ENCODE results near the gene MAT2B. TPM values are rescaled to one million over a fixed set of nuclear protein-coding genes. Genes with fewer than 3 reads are reported as not detected.
A peak's percentile ranks its signal among the peaks of the same experiment; 100 is the strongest.

MAT2B gene
- total and polyA plus RNA-seq, 2 donors (not counting 1 experiment from before 2014, with no cell fraction given): 33.9 to 123 TPM

DNA sequence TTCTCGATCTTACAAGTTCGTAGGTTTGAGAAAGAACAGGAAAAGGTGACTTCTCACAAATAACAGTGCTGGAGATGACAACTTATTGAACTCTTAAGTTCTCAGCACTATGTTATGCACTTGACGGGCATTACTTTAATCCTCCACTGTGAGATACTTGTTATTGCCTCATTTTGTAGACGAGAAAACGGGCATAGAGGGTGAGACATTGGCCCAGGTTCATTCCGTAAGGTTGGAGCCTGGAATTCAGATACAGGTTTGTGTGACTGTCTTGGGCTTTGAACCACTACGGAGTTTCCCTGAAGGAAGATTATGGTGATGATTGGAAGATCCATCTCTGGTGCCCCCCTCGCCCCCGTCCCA, 657 bp downstream of the MAT2B start:
- peak overlapping the region; percentile 88 for H3K9ac ChIP-seq (ENCODE audit: low read length)
- H3K27ac Mint-ChIP-seq: peak overlapping the region; percentile 98
- no peaks in the 10 kb centered on the region for H3K27me3 Mint-ChIP-seq
- H3K4me2 ChIP-seq (replicated peaks; ENCODE audit: low read depth, low read length, poor library complexity, severe bottlenecking): peak overlapping the region; percentile 80
- no peaks in the 10 kb centered on the region for H3K9me3 Mint-ChIP-seq (ENCODE audit: insufficient read depth)
- DNase-seq (no peak), ATAC-seq (ENCODE audit: low read depth) (no peak)
- ChIA-PET POLR2A (interaction anchor here (1.1 to 4.0 kb wide), 2 partner anchors 33 to 46 kb away, joined by 3 to 40 read pairs; partner anchors contain the start of genes HMMR and NUDCD2), CTCF (interaction anchor here (0.6 to 4.0 kb wide), 7 partner anchors 12 to 998 kb away, joined by 3 to 37 read pairs (median 5); partner anchors contain the start of genes HMMR and NUDCD2)
- H3K4me1 ChIP-seq (ENCODE audit: control insufficient read depth in 2 of 2, insufficient read depth in 2 of 2, low read length in 2 of 2): peaks cover 47 to 63% of the 10 kb centered on the region in 2 donors
- no peaks in the 10 kb centered on the region for H4K20me1 ChIP-seq (ENCODE audit: control insufficient read depth, insufficient read depth, low read length, poor library complexity, severe bottlenecking)
- H3K27ac ChIP-seq (ENCODE audit: low read length in 2 of 2): peak overlapping the region; percentile 93 to 95
- peaks cover 66% of the 10 kb centered on the region for H3K4me1 Mint-ChIP-seq
- H3K79me2 ChIP-seq (ENCODE audit: control insufficient read depth, insufficient read depth, low read length): peaks cover 59% of the 10 kb centered on the region
- H3K4me3 ChIP-seq (ENCODE audit: control extremely low read depth in 1 of 5, extremely low read depth in 1 of 5, insufficient read depth in 1 of 5, low read depth in 2 of 5, low read length in 4 of 5): peak overlapping the region; percentile 61 to 99 (median 83)
- WGBS (ENCODE audit: insufficient coverage): 0% methylated on average over 3 of the region's 9 CpGs
- H2AFZ ChIP-seq (ENCODE audit: insufficient read depth, low read depth, low read length, poor library complexity, severe bottlenecking): peak overlapping the region; percentile 77
- no peaks in the 10 kb centered on the region for H3K27me3 ChIP-seq (replicated peaks in 1 of 4; ENCODE audit: control extremely low read depth in 1 of 4, control insufficient read depth in 3 of 4, insufficient read depth in 4 of 4, low read length in 3 of 4)
- intact Hi-C loops (cut with micrococcal nuclease): no loop called here
- peak overlapping the region; percentile 98 for H3K4me3 Mint-ChIP-seq
- peaks cover 0 to 4% of the 10 kb centered on the region in 2 experiments for H3K36me3 ChIP-seq (replicated peaks in 1 of 2; ENCODE audit: control extremely low read depth in 1 of 2, control insufficient read depth in 1 of 2, extremely low read depth in 1 of 2, insufficient read depth in 2 of 2, low read length in 1 of 2)
- no peaks in the 10 kb centered on the region for H3K9me3 ChIP-seq (ENCODE audit: control extremely low read depth in 1 of 3, control insufficient read depth in 2 of 3, insufficient read depth in 1 of 3, low read length in 2 of 3)
- no peak for TF ChIP-seq EZH2 (IDR thresholded peaks at IDR 0.05; ENCODE audit: borderline replicate concordance, insufficient read depth, low read depth, low read length, poor library complexity, severe bottlenecking)
- TF ChIP-seq, protein P1, sequence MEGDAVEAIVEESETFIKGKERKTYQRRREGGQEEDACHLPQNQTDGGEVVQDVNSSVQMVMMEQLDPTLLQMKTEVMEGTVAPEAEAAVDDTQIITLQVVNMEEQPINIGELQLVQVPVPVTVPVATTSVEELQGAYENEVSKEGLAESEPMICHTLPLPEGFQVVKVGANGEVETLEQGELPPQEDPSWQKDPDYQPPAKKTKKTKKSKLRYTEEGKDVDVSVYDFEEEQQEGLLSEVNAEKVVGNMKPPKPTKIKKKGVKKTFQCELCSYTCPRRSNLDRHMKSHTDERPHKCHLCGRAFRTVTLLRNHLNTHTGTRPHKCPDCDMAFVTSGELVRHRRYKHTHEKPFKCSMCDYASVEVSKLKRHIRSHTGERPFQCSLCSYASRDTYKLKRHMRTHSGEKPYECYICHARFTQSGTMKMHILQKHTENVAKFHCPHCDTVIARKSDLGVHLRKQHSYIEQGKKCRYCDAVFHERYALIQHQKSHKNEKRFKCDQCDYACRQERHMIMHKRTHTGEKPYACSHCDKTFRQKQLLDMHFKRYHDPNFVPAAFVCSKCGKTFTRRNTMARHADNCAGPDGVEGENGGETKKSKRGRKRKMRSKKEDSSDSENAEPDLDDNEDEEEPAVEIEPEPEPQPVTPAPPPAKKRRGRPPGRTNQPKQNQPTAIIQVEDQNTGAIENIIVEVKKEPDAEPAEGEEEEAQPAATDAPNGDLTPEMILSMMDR (IDR thresholded peaks at IDR 0.05): no peak

DNA sequence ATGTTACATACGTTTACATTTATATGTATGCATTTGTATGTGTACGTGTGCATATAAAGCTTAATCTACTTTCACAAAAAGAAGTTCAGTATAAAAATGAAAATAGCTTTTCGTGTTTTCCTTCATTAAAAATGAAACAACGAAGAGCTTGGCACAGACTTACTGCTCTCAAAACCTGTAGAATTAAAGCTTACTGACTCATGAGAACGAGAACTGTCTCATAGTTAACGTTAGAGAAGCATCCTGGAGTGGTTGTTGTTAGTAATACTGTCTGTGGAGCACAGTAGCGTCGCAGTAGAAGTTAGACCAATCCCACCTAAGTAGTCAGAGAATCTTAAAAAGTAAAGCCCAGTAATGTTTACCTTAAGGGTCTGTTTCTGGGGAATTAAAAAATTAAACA, 1.3 kb downstream of the MAT2B start:
- ChIA-PET POLR2A (interaction anchor here (4.0 kb wide), 1 partner anchor 47 kb away, joined by 40 read pairs; the partner anchor contains the start of genes HMMR and NUDCD2), CTCF (interaction anchor here (1.4 to 2.1 kb wide), 3 partner anchors 34 to 47 kb away, joined by 4 to 6 read pairs (median 5); partner anchors contain the start of genes HMMR and NUDCD2)
- H2AFZ ChIP-seq (ENCODE audit: insufficient read depth, low read depth, low read length, poor library complexity, severe bottlenecking): peak overlapping the region; percentile 77
- peak overlapping the region; percentile 61 to 99 (median 83) for H3K4me3 ChIP-seq (ENCODE audit: control extremely low read depth in 1 of 5, extremely low read depth in 1 of 5, insufficient read depth in 1 of 5, low read depth in 2 of 5, low read length in 4 of 5)
- intact Hi-C loops (cut with micrococcal nuclease): no loop called here
- peak overlapping the region; percentile 80 for H3K4me2 ChIP-seq (replicated peaks; ENCODE audit: low read depth, low read length, poor library complexity, severe bottlenecking)
- no peaks in the 10 kb centered on the region for H3K9me3 Mint-ChIP-seq (ENCODE audit: insufficient read depth)
- no peak for ATAC-seq (ENCODE audit: low read depth)
- H3K27me3 ChIP-seq (replicated peaks in 1 of 4; ENCODE audit: control extremely low read depth in 1 of 4, control insufficient read depth in 3 of 4, insufficient read depth in 4 of 4, low read length in 3 of 4): no peaks in the 10 kb centered on the region
- peak; percentile 28 for DNase-seq
- peak overlapping the region; percentile 98 for H3K4me3 Mint-ChIP-seq
- peak overlapping the region; percentile 88 for H3K9ac ChIP-seq (ENCODE audit: low read length)
- H3K4me1 Mint-ChIP-seq: peaks cover 68% of the 10 kb centered on the region
- peak overlapping the region; percentile 93 to 95 for H3K27ac ChIP-seq (ENCODE audit: low read length in 2 of 2)
- H4K20me1 ChIP-seq (ENCODE audit: control insufficient read depth, insufficient read depth, low read length, poor library complexity, severe bottlenecking): no peaks in the 10 kb centered on the region
- H3K27me3 Mint-ChIP-seq: no peaks in the 10 kb centered on the region
- H3K4me1 ChIP-seq (ENCODE audit: control insufficient read depth in 2 of 2, insufficient read depth in 2 of 2, low read length in 2 of 2): peaks cover 47 to 64% of the 10 kb centered on the region in 2 donors
- peak overlapping the region; percentile 98 for H3K27ac Mint-ChIP-seq
- H3K79me2 ChIP-seq (ENCODE audit: control insufficient read depth, insufficient read depth, low read length): peaks cover 65% of the 10 kb centered on the region
- H3K9me3 ChIP-seq (ENCODE audit: control extremely low read depth in 1 of 3, control insufficient read depth in 2 of 3, insufficient read depth in 1 of 3, low read length in 2 of 3): no peaks in the 10 kb centered on the region
- TF ChIP-seq, protein P1 (IDR thresholded peaks at IDR 0.05): no peak
- no peak for TF ChIP-seq EZH2 (IDR thresholded peaks at IDR 0.05; ENCODE audit: borderline replicate concordance, insufficient read depth, low read depth, low read length, poor library complexity, severe bottlenecking)
- H3K36me3 ChIP-seq (replicated peaks in 1 of 2; ENCODE audit: control extremely low read depth in 1 of 2, control insufficient read depth in 1 of 2, extremely low read depth in 1 of 2, insufficient read depth in 2 of 2, low read length in 1 of 2): peaks cover 0 to 6% of the 10 kb centered on the region in 2 experiments
- no CpG with 5 or more reads among the region's 8 CpGs for WGBS (ENCODE audit: insufficient coverage)

Measured in B cell (primary cell).